Hematopoietic multipotent progenitor cell (in vitro differentiated cells): ENCODE results near the gene PCDHB12. TPM values are rescaled to one million over a fixed set of nuclear protein-coding genes. Genes with fewer than 3 reads are reported as not detected.
"Not testable (repeated sequence)": the region's sequence is repeated elsewhere in the genome, so short reads cannot be mapped to it uniquely, and the experiment has no call there.

ENCODE experiments used
- DNase-seq, 3 donors: peaks; one replicate each; pipeline ENCODE4 v3.0.0-alpha.2; 2011 to 2015; ENCODE audit warnings: low read depth in 2 of 3, low spot score in 2 of 3
- total RNA-seq: library from RNA; depleted of rRNA; stranded (reverse); fragments of >200 nt; gene quantifications from one replicate; pipeline ENCODE4 v1.2.3, GENCODE V29; 2012

Gene PCDHB12
- total RNA-seq, 1 donor, result not detected

GRCh38 chr5:141201646-141202045 is 6.9 kb upstream of the PCDHB12 start:
- DNase-seq, result not testable (repeated sequence)

GRCh38 chr5:141210281-141210680 is 1.8 kb downstream of the PCDHB12 start:
- not testable (repeated sequence) for DNase-seq

GRCh38 chr5:141210849-141211248 is 2.3 kb downstream of the PCDHB12 start:
- DNase-seq, result not testable (repeated sequence)

- DNase-seq, result peak in 1 of 3 donors; percentile 17
These were observed 5.3 kb downstream of the PCDHB12 start, which contains the start of gene PCDHB13 for GRCh38 chr5:141213656-141214339. PCDHB13 (plus strand) TSS chr5:141213919; CDS start chr5:141214124, 205 bp downstream.

- DNase-seq, result not testable (repeated sequence)
These were observed 6.1 kb downstream of the PCDHB12 start for GRCh38 chr5:141214583-141214982.

- DNase-seq, result not testable (repeated sequence)
These were observed 7.0 kb downstream of the PCDHB12 start for GRCh38 chr5:141215504-141215903.

GRCh38 chr5:141216035-141216434 is 7.5 kb downstream of the PCDHB12 start:
- not testable (repeated sequence) for DNase-seq

GRCh38 chr5:141223112-141223783 is 14.7 kb downstream of the PCDHB12 start, which contains the start of gene PCDHB14:
PCDHB14 (plus strand) TSS chr5:141223343; CDS start chr5:141223506, 163 bp downstream.
- peak in 1 of 3 donors; percentile 45 for DNase-seq

- DNase-seq, result not testable (repeated sequence)
These were observed 16.3 kb downstream of the PCDHB12 start for GRCh38 chr5:141224844-141225243.

- DNase-seq, result not testable (repeated sequence)
These were observed 16.9 kb downstream of the PCDHB12 start for GRCh38 chr5:141225421-141225820.

GRCh38 chr5:141234109-141234667 is 25.7 kb downstream of the PCDHB12 start:
- no peak for DNase-seq

GRCh38 chr5:141235922-141236321 is 27.4 kb downstream of the PCDHB12 start:
- not testable (repeated sequence) for DNase-seq

- DNase-seq, result no peak
These were observed 28.2 kb downstream of the PCDHB12 start for GRCh38 chr5:141236516-141237313.

- DNase-seq, result no peak
These were observed 33.0 kb downstream of the PCDHB12 start for GRCh38 chr5:141241496-141241895.

GRCh38 chr5:141245250-141245717 is 36.8 kb downstream of the PCDHB12 start, which contains the start of gene PCDHB15:
PCDHB15 (plus strand) TSS chr5:141245395; CDS start chr5:141245579, 184 bp downstream.
- peak in 1 of 3 donors; percentile 33 for DNase-seq

- DNase-seq, result not testable (repeated sequence)
These were observed 38.5 kb downstream of the PCDHB12 start for GRCh38 chr5:141246971-141247370.

- not testable (repeated sequence) for DNase-seq
These were observed 38.9 kb downstream of the PCDHB12 start for GRCh38 chr5:141247434-141247833.

GRCh38 chr5:141250576-141250975 is 42.1 kb downstream of the PCDHB12 start:
- no peak for DNase-seq

GRCh38 chr5:141258464-141258863 is 49.9 kb downstream of the PCDHB12 start:
- no peak for DNase-seq

- DNase-seq, result no peak
These were observed 50.4 kb downstream of the PCDHB12 start for GRCh38 chr5:141258948-141259347.
